ENCODE data around the gene MAST4.

GRCh38 chr5:66869347-66869746, 273.2 kb downstream of the MAST4 start:
- TF ChIP-seq YY1 (tag by site-specific recombination; IDR thresholded peaks at IDR 0.05) (no peak), CTCF (tag by site-specific recombination; IDR thresholded peaks at IDR 0.05) (no peak), ZNF843 (tag by site-specific recombination; IDR thresholded peaks at IDR 0.05) (no peak), TCF7L2 (IDR thresholded peaks at IDR 0.05; ENCODE audit: borderline replicate concordance, low read depth, low read length) (no peak), ZNF184 (tag by site-specific recombination; IDR thresholded peaks at IDR 0.05) (no peak), ZNF629 (tag by site-specific recombination; IDR thresholded peaks at IDR 0.05) (no peak), ZFHX2 (tag by site-specific recombination; conservative IDR thresholded peaks at IDR 0.05) (no peak), ZNF510 (tag by site-specific recombination; IDR thresholded peaks at IDR 0.05; ENCODE audit: insufficient replicate concordance) (no peak), ZNF433 (tag by site-specific recombination; IDR thresholded peaks at IDR 0.05; ENCODE audit: low read depth) (no peak), REST (tag by site-specific recombination; IDR thresholded peaks at IDR 0.05) (no peak), ZNF114 (tag by site-specific recombination; IDR thresholded peaks at IDR 0.05) (no peak)
